ENCODE measurements around the gene CHD2.

CHD2 gene

DNA sequence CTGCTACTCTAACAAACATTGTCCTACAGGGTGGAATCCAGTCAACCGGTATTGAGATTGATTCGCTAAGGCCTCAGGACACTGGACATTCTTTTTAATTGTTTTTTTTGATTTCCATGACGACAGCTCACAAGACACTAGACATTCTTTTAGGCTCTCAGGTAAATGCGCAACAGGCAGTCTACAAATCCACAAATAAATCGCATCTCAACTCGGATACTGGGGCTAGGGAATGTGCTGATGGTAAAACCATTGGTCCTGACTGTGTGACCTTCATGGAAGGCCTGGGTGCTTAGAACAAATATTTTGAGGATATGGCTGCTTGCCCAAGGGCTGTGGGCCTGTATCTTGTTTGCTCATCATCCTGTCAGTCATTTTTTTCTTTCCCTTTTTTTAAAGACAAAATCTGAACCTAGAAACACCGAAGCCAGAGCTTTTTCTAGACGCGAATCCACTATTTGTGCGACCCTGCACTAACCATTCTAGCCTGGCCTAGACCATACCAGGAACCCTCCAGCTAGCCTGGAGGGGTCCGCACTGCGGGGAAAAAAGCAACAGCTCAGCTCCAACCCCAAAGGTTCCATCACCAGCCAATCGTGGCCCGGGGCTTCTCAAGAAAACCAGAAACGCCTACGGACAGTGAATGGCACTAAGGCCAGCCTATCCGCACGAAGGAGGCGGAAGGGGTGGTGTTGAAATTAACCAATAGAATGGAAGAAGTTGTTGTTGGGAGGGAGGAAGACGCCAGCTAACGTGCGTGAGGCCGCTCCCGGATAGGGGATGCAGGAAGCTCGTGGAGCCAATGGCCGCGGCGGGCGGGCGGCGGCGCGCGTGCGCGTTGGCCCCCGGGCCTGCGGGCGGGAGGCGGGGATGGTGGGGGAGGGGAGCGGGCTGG, 18.1 kb upstream of the CHD2 start:
- Histone ChIP-seq H3K9ac (ENCODE audit: low read depth, low read length, poor library complexity, severe bottlenecking) (peak overlapping the region; percentile 87), H3K79me2 (ENCODE audit: insufficient read depth, low read length) (peaks cover 49% of the 10 kb centered on the region), H3K9me3 (ENCODE audit: insufficient read depth, low read depth, low read length) (no peaks in the 10 kb centered on the region), H4K20me1 (ENCODE audit: insufficient read depth, low read length, poor library complexity, severe bottlenecking) (peaks cover 40% of the 10 kb centered on the region), H3K27me3 (ENCODE audit: insufficient read depth, low read length, poor library complexity, severe bottlenecking) (peaks cover 9% of the 10 kb centered on the region), H3K4me3 (ENCODE audit: low read length, poor library complexity, severe bottlenecking) (peak overlapping the region; percentile 73), H3K36me3 (ENCODE audit: insufficient read depth, low read length) (peaks cover 20% of the 10 kb centered on the region), H3K9me2 (replicated peaks; ENCODE audit: low read depth, low read length) (no peaks in the 10 kb centered on the region), H3K4me1 (ENCODE audit: insufficient read depth, low read length, poor library complexity, severe bottlenecking) (peaks cover 52% of the 10 kb centered on the region), H2AFZ (ENCODE audit: low read length) (no peak overlapping the region), H3F3A (ENCODE audit: low read depth) (peaks cover 4% of the 10 kb centered on the region; the same call in 1 of the 2 replicates), H3K4me2 (ENCODE audit: low read depth, low read length, poor library complexity, severe bottlenecking) (peak overlapping the region; percentile 81)
- no peak for TF ChIP-seq CTCF (conservative IDR thresholded peaks at IDR 0.05; ENCODE audit: low read length)
- TF ChIP-seq EZH2phosphoT487 (IDR thresholded peaks at IDR 0.05; ENCODE audit: borderline replicate concordance): no peak

DNA sequence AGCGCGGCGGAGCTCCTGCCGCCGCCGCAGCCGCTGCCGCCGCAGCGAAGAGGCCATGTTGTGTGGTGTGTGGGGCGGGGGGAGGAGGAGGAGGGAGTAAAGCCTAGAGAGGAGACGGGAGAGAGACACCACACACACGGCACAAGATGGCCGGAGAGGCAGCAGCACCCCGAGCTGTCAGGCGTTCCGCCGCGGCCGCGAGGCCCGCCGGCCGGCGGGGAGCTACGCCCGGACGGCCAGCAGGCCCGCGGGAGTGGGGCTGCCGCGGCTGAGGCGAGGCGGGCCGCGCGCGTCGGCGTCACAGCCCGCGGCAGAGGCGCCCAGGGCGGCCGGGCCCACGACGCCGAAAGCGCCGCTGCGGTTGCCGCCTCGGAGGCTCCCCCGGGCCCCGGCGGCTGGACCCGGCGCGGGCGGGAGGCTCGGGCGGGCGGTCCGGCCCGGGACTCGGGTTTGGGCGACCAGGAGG, 17.4 kb upstream of the CHD2 start:
- Histone ChIP-seq H3K27me3 (ENCODE audit: insufficient read depth, low read length, poor library complexity, severe bottlenecking) (peaks cover 9% of the 10 kb centered on the region), H3K4me2 (ENCODE audit: low read depth, low read length, poor library complexity, severe bottlenecking) (no peak overlapping the region), H4K20me1 (ENCODE audit: insufficient read depth, low read length, poor library complexity, severe bottlenecking) (peaks cover 46% of the 10 kb centered on the region), H3K9ac (ENCODE audit: low read depth, low read length, poor library complexity, severe bottlenecking) (peak overlapping the region; percentile 99), H3K9me3 (ENCODE audit: insufficient read depth, low read depth, low read length) (no peaks in the 10 kb centered on the region), H3K4me1 (ENCODE audit: insufficient read depth, low read length, poor library complexity, severe bottlenecking) (peaks cover 52% of the 10 kb centered on the region), H3F3A (ENCODE audit: low read depth) (peaks cover 4% of the 10 kb centered on the region; the same call in 1 of the 2 replicates), H2AFZ (ENCODE audit: low read length) (no peak overlapping the region), H3K36me3 (ENCODE audit: insufficient read depth, low read length) (peaks cover 26% of the 10 kb centered on the region), H3K9me2 (replicated peaks; ENCODE audit: low read depth, low read length) (no peaks in the 10 kb centered on the region), H3K4me3 (ENCODE audit: low read length, poor library complexity, severe bottlenecking) (peak overlapping the region; percentile 100), H3K79me2 (ENCODE audit: insufficient read depth, low read length) (peaks cover 56% of the 10 kb centered on the region)
- TF ChIP-seq EZH2phosphoT487 (IDR thresholded peaks at IDR 0.05; ENCODE audit: borderline replicate concordance): no peak
- TF ChIP-seq CTCF (conservative IDR thresholded peaks at IDR 0.05; ENCODE audit: low read length): no peak

DNA sequence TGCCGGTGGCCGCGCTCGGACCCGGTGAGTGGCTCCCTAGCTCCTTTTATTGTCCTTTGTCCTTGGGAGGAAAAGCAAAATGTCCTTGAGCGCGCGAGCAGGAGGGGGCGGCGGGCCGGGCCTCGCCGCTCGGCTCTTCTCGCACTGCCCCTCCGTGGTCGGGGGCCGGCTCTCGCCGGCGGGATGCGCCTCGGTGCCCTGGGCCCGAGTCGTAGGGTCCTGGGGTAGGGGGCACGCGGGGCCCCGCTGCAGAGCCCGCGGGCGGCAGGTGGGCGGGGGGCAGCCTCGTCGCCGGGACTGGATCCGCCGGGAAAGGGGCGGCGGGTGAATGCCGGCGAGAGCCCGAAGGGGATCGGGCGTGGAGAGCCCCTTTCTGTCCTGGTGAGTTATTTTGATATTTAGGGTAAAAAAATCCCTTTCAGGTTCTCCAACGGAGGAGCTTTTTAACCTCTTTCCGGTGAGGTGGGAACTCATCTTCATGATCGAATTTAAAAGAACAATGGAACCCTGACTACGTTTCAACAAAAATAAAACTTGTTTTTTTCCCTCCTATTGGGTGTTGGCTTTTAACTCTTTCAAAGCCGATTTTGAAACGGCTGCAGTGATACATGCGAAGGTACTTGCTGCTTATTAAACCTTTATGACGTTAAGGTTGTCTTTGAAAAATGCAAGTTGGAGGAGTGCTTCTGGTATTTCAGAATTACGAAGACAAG, 16.8 kb upstream of the CHD2 start:
- Histone ChIP-seq H3K36me3 (ENCODE audit: insufficient read depth, low read length) (peaks cover 32% of the 10 kb centered on the region), H3K9me3 (ENCODE audit: insufficient read depth, low read depth, low read length) (no peaks in the 10 kb centered on the region), H3K4me3 (ENCODE audit: low read length, poor library complexity, severe bottlenecking) (peak overlapping the region; percentile 100), H3K4me2 (ENCODE audit: low read depth, low read length, poor library complexity, severe bottlenecking) (peak overlapping the region; percentile 100), H3K4me1 (ENCODE audit: insufficient read depth, low read length, poor library complexity, severe bottlenecking) (peaks cover 53% of the 10 kb centered on the region), H3F3A (ENCODE audit: low read depth) (peaks cover 4% of the 10 kb centered on the region; the same call in 1 of the 2 replicates), H2AFZ (ENCODE audit: low read length) (no peak overlapping the region), H3K9ac (ENCODE audit: low read depth, low read length, poor library complexity, severe bottlenecking) (peak overlapping the region; percentile 99), H3K9me2 (replicated peaks; ENCODE audit: low read depth, low read length) (no peaks in the 10 kb centered on the region), H4K20me1 (ENCODE audit: insufficient read depth, low read length, poor library complexity, severe bottlenecking) (peaks cover 52% of the 10 kb centered on the region), H3K79me2 (ENCODE audit: insufficient read depth, low read length) (peaks cover 62% of the 10 kb centered on the region), H3K27me3 (ENCODE audit: insufficient read depth, low read length, poor library complexity, severe bottlenecking) (peaks cover 9% of the 10 kb centered on the region)
- TF ChIP-seq EZH2phosphoT487 (IDR thresholded peaks at IDR 0.05; ENCODE audit: borderline replicate concordance): no peak
- TF ChIP-seq CTCF (conservative IDR thresholded peaks at IDR 0.05; ENCODE audit: low read length): no peak

Data from Loucy (cell line).